ENCODE data around the gene SH3RF3.

The SH3RF3 gene

DNA sequence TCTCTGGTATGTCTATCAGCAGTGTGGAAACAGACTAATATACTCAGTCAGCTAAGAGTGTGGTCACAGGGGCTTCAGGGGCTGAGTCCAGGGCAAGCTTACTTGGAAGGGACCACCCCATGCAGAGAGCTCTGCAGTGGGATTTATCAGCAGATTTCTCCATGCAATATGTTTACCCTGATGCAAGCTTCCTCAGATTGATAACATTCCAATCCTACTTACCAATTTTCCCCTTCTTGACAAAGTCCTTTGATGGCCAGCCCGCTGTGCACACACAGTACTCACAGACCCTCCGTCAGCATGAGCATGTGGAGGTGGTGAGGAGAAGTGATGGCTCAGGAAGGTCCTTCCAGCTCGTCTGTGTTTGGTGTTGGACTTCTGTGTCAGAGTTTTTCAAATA lies 51.8 kb downstream of the SH3RF3 start:
- DNase-seq (ENCODE audit: low read depth): no peak

GRCh38 chr2:109182426-109182825 lies 53.4 kb downstream of the SH3RF3 start:
- DNase-seq (ENCODE audit: low read depth): no peak

GRCh38 chr2:109183871-109184270 lies 54.9 kb downstream of the SH3RF3 start:
- no peak for DNase-seq (ENCODE audit: low read depth)

- DNase-seq (ENCODE audit: low read depth): no peak
Measured at GRCh38 chr2:109184368-109184767, 55.4 kb downstream of the SH3RF3 start.

DNA sequence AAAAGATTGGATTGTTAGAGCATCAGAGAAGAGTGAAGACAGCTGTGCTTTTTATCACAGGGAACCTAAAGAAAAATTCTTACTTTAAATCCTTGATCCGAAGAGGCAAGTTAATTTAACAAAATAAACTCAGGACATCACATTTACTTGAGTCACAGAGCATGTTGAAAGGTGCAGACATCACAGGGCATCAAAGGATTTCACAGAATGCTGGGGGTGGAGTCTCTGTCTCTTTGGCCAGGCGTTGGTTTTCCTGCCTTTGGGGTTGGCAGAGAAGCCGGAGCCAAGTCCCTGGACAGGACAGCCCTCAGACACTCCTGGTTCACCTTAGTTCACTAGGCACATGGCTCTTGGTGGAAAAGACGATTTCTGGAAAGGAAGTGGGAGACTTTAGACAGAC lies 56.3 kb downstream of the SH3RF3 start:
- DNase-seq (ENCODE audit: low read depth): no peak

GRCh38 chr2:109185821-109186570 lies 57.0 kb downstream of the SH3RF3 start:
- no peak for DNase-seq (ENCODE audit: low read depth)

DNA sequence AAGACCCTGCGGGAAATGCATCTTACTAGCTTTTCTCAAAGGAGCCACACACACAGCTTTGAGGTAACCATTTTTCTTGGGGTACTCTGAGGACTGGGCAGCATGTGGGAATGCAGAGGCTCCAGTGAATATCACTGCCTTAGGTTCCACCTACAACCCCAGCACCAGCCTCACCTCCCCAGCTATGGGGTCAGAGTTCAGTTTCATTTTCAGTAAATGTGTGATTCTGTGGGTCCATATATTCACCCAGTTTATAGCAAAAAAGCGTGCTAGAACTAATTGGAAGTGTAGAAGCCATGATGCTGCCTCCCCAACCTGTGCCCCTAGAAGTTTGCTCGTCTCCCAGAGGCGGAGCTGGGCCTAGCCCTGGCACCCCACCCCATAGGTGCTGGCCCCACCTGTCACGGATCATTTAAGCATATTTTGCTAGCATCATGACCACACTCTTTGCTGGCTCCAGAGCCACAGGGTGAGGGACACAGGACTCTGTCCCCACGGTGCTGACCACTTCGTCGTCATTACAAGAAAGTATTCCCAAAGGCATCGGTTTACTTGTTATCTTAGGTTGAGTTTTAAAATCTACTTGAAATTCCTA lies 57.7 kb downstream of the SH3RF3 start:
- no peak for DNase-seq (ENCODE audit: low read depth)

DNA sequence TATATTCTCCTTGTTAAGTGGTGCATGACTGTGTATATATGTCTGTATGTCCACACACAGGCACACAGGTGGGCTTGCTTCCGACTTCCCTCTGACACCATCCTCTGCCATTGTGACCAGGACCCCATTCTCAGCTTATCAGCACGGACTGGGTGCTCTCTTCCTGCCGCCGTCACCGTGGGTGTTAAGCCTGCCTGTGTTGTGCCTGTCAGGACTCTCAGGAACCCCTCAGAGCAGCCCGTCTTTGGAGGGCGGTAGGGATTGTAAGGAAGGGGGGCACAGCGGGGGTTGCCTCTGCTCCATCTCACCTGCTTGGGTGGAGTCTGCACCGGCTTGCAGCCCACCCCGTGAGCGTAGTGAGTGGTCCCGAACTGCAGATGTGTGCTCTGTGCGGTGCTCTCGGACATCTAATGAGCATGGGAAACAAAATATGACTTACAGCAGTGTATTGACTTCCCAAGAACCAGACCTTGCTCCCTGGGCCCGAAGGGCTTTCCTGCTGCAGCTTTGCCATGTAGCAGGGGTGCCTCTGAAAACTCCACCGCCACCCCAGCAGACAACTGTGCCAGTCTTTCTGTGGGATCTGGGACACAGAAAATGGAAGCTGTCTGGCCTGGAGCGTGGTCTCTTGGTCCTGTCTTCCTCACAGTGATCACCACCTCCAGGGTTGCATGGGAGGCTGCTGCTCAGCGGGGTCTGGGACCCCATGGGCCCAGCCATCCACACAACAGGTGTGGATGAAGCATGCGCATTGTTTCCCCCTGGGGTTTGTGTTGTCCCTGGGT lies 58.9 kb downstream of the SH3RF3 start:
- no peak for DNase-seq (ENCODE audit: low read depth)

- no peak for DNase-seq (ENCODE audit: low read depth)
Measured at GRCh38 chr2:109188496-109188890, 59.5 kb downstream of the SH3RF3 start.

- DNase-seq (ENCODE audit: low read depth): no peak
Measured at GRCh38 chr2:109188898-109189297, 59.9 kb downstream of the SH3RF3 start.

- no peak for DNase-seq (ENCODE audit: low read depth)
Measured at GRCh38 chr2:109189751-109190150, 60.7 kb downstream of the SH3RF3 start.

GRCh38 chr2:109193807-109194619 lies 65.0 kb downstream of the SH3RF3 start:
- no peak for DNase-seq (ENCODE audit: low read depth)

DNA sequence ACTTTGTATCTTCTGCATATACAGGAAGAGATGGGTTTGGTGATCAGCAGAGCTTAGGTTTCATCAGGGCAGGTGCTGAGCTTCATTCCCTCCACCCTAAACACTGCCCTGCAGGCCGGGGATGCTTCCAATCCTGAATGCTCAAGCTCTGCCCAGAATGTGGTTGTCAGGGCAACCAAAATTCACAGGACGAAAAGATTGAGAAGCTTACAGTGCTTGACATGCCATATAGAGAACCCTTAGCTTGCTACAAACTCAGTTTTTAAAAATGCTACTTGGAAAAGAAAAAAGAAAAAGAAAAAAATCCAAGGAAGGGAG lies 65.6 kb downstream of the SH3RF3 start:
- no peak for DNase-seq (ENCODE audit: low read depth)

GRCh38 chr2:109195193-109196045 lies 66.4 kb downstream of the SH3RF3 start:
- no peak for DNase-seq (ENCODE audit: low read depth)

DNA sequence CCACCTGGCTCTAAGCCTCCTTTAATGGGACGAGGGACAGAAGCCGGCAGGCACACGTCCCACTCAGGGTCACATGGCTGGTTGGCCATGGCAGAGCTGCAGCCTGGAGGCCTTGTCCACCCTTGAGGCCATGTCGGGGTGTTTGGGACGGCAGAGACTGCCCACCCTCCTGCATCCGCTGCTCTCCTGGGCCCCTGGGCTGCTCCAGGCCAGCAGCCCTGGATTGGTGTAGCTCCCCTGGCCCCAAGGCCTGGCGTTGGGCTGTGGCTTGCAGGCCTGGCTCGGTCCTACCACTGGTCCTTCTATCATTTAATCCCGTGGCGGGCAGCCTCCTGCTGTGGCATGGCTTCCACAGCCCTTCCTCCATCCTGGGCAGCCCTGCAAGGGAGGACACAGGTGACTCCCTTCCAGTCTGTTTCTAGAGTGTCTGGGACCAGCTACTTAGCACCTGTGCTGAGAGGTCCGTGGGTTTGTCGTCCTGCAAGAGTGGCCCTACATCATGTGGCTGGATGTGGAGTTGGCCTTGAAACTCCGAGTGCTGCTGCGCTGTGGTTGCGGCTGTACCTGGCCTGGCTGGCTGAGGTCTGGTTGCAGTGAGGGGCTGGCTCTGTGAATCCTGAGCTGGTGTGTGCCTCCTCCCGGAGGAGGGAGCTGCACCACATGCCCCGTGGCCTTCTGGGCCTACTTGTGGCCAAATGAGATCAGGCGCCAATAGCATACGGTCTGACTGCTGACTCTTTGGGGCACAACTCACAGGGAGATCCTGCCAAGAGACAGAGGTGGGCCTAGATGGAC lies 67.3 kb downstream of the SH3RF3 start:
- DNase-seq (ENCODE audit: low read depth): no peak

- no peak for DNase-seq (ENCODE audit: low read depth)
Measured at GRCh38 chr2:109197491-109198418, 68.8 kb downstream of the SH3RF3 start.

GRCh38 chr2:109199790-109200189 lies 70.8 kb downstream of the SH3RF3 start:
- DNase-seq (ENCODE audit: low read depth): no peak

GRCh38 chr2:109200616-109201464 lies 71.8 kb downstream of the SH3RF3 start:
- DNase-seq (ENCODE audit: low read depth): no peak
